Activated CD8-positive, alpha-beta memory T cell treated with anti-CD3 and anti-CD28 coated beads, Interleukin-2, amount 10 ng/mL, durations not matched to agents 7 days and 5 days (primary cell): ENCODE results near the gene DENND10. TPM values are rescaled to one million over a fixed set of nuclear protein-coding genes. Genes with fewer than 3 reads are reported as not detected.
A peak's percentile ranks its signal among the peaks of the same experiment; 100 is the strongest.
"Not testable (repeated sequence)": the region's sequence is repeated elsewhere in the genome, so short reads cannot be mapped to it uniquely, and the experiment has no call there.

Experiments
- ATAC-seq: fragments of 150-1000 bp; cut with Tn5 transposase; one replicate; pipeline ENCODE4 v1.10.0; 2021; ENCODE audit warnings: moderate library complexity
- CTCF ChIA-PET: fragments of 350-600 bp; sonication (Branson Sonifier 250); formaldehyde crosslinking; loops from one replicate; lab custom pipeline; 2021; ENCODE audit warnings: antibody characterized with exemption; lab: Charles Lee
- DNase-seq: peaks from one replicate; pipeline ENCODE4 v3.0.0-alpha.2; 2020
- H3K27ac Mint-ChIP-seq: one replicate; pipeline ENCODE4 v1.8.0; 2021; ENCODE audit warnings: mild to moderate bottlenecking, mixed read lengths
- H3K27me3 Mint-ChIP-seq: one replicate; pipeline ENCODE4 v1.8.0; 2021; ENCODE audit warnings: mixed read lengths
- H3K36me3 Mint-ChIP-seq: one replicate; pipeline ENCODE4 v1.8.0; 2021; ENCODE audit warnings: mild to moderate bottlenecking, mixed read lengths
- H3K4me1 Mint-ChIP-seq: one replicate; pipeline ENCODE4 v1.8.0; 2021; ENCODE audit warnings: mixed read lengths
- H3K4me3 Mint-ChIP-seq: one replicate; pipeline ENCODE4 v1.8.0; 2021; ENCODE audit warnings: mild to moderate bottlenecking, moderate library complexity, mixed read lengths
- H3K9me3 Mint-ChIP-seq: one replicate; pipeline ENCODE4 v1.8.0; 2022; ENCODE audit warnings: low read depth, mixed read lengths
- total RNA-seq, 2 experiments: library from RNA; stranded (reverse); gene quantifications; one replicate each; pipeline ENCODE4 v1.2.3, GENCODE V29; 2021

DENND10 gene
- total RNA-seq, 2 experiments from 2014 or later: 41.2 to 47.4 TPM

GRCh38 chr10:119120413-119120867 lies 16.5 kb downstream of the DENND10 start:
- ATAC-seq: peak; percentile 88
- Mint-ChIP-seq H3K36me3 (peaks cover 54% of the 10 kb centered on the region), H3K27ac (peak overlapping the region; percentile 88)

GRCh38 chr10:119120875-119121274 lies 17.0 kb downstream of the DENND10 start:
- CTCF ChIA-PET: interaction anchor here (1.0 to 2.8 kb wide), 5 partner anchors 10 to 17 kb away, joined by 3 to 9 read pairs (median 3); partner anchors contain the start of gene DENND10
- Mint-ChIP-seq H3K4me3 (no peak overlapping the region), H3K27ac (peak overlapping the region; percentile 88)

More at GRCh38 chr10:119120413-119120867, 16.5 kb downstream of the DENND10 start:
- DNase-seq: peak; percentile 57
- Mint-ChIP-seq H3K27me3 (no peaks in the 10 kb centered on the region), H3K4me3 (no peak overlapping the region), H3K9me3 (no peaks in the 10 kb centered on the region), H3K4me1 (peaks cover 26% of the 10 kb centered on the region)
- CTCF ChIA-PET: interaction anchor here (1.0 to 2.8 kb wide), 6 partner anchors 10 to 16 kb away, joined by 3 to 9 read pairs (median 4); partner anchors contain the start of gene DENND10

GRCh38 chr10:119125942-119126341 lies 22.0 kb downstream of the DENND10 start:
- no peaks in the 10 kb centered on the region for H3K27me3 Mint-ChIP-seq
- peak overlapping the region; percentile 9 for H3K27ac Mint-ChIP-seq
- ATAC-seq (no peak), DNase-seq (no peak)
- peaks cover 30% of the 10 kb centered on the region for H3K4me1 Mint-ChIP-seq
- no peaks in the 10 kb centered on the region for H3K9me3 Mint-ChIP-seq
- CTCF ChIA-PET: no interaction called here
- no peak overlapping the region for H3K4me3 Mint-ChIP-seq
- H3K36me3 Mint-ChIP-seq: peaks cover 67% of the 10 kb centered on the region

More at GRCh38 chr10:119120875-119121274, 17.0 kb downstream of the DENND10 start:
- ATAC-seq (no peak), DNase-seq (no peak)
- Mint-ChIP-seq H3K9me3 (no peaks in the 10 kb centered on the region), H3K27me3 (no peaks in the 10 kb centered on the region), H3K4me1 (peaks cover 26% of the 10 kb centered on the region), H3K36me3 (peaks cover 56% of the 10 kb centered on the region)

GRCh38 chr10:119129721-119130120 lies 25.8 kb downstream of the DENND10 start:
- DNase-seq (no peak), ATAC-seq (no peak)
- Mint-ChIP-seq H3K4me1 (peaks cover 59% of the 10 kb centered on the region), H3K4me3 (no peak overlapping the region), H3K27ac (peak overlapping the region; percentile 96), H3K9me3 (no peaks in the 10 kb centered on the region), H3K27me3 (no peaks in the 10 kb centered on the region), H3K36me3 (peaks cover 73% of the 10 kb centered on the region)
- CTCF ChIA-PET: no interaction called here

- ATAC-seq (peak; percentile 92), DNase-seq (peak; percentile 78)
- no peaks in the 10 kb centered on the region for H3K27me3 Mint-ChIP-seq
- peak overlapping the region; percentile 80 for H3K4me3 Mint-ChIP-seq
- CTCF ChIA-PET: interaction anchor here (0.5 to 2.1 kb wide), 18 partner anchors 11 to 725 kb away, joined by 3 to 9 read pairs (median 4); partner anchors contain the start of gene GRK5
- peaks cover 65% of the 10 kb centered on the region for H3K4me1 Mint-ChIP-seq
- no peaks in the 10 kb centered on the region for H3K9me3 Mint-ChIP-seq
- peaks cover 70% of the 10 kb centered on the region for H3K36me3 Mint-ChIP-seq
- H3K27ac Mint-ChIP-seq: peak overlapping the region; percentile 96
These were observed 27.8 kb downstream of the DENND10 start for GRCh38 chr10:119131512-119132240.

- H3K27me3 Mint-ChIP-seq: no peaks in the 10 kb centered on the region
- peaks cover 70% of the 10 kb centered on the region for H3K36me3 Mint-ChIP-seq
- H3K4me1 Mint-ChIP-seq: peaks cover 68% of the 10 kb centered on the region
- CTCF ChIA-PET: interaction anchor here (0.5 to 2.1 kb wide), 14 partner anchors 12 to 724 kb away, joined by 3 to 9 read pairs (median 4); partner anchors contain the start of gene GRK5
- DNase-seq (no peak), ATAC-seq (no peak)
- H3K27ac Mint-ChIP-seq: peak overlapping the region; percentile 96
- no peaks in the 10 kb centered on the region for H3K9me3 Mint-ChIP-seq
- H3K4me3 Mint-ChIP-seq: peak overlapping the region; percentile 80
These were observed 28.8 kb downstream of the DENND10 start for GRCh38 chr10:119132521-119133345.

GRCh38 chr10:119133949-119134348 lies 30.0 kb downstream of the DENND10 start:
- ATAC-seq: no peak
- Mint-ChIP-seq H3K4me1 (peaks cover 70% of the 10 kb centered on the region), H3K36me3 (peaks cover 62% of the 10 kb centered on the region), H3K9me3 (no peaks in the 10 kb centered on the region), H3K27ac (peak overlapping the region; percentile 96), H3K4me3 (peak overlapping the region; percentile 3), H3K27me3 (no peaks in the 10 kb centered on the region)
- DNase-seq: peak; percentile 72
- CTCF ChIA-PET: interaction anchor here (0.6 kb wide), 1 partner anchor 591 kb away, joined by 3 read pairs; no protein-coding TSS in a partner anchor

GRCh38 chr10:119135513-119135881 lies 31.6 kb downstream of the DENND10 start:
- peaks cover 58% of the 10 kb centered on the region for H3K4me1 Mint-ChIP-seq
- DNase-seq: peak; percentile 49
- H3K4me3 Mint-ChIP-seq: peak overlapping the region; percentile 9
- H3K9me3 Mint-ChIP-seq: no peaks in the 10 kb centered on the region
- CTCF ChIA-PET: interaction anchor here (1.2 to 1.6 kb wide), 3 partner anchors 14 to 30 kb away, joined by 3 to 6 read pairs (median 3); partner anchors contain the start of gene SFXN4
- peaks cover 56% of the 10 kb centered on the region for H3K36me3 Mint-ChIP-seq
- H3K27ac Mint-ChIP-seq: peak overlapping the region; percentile 79
- no peak for ATAC-seq
- no peaks in the 10 kb centered on the region for H3K27me3 Mint-ChIP-seq

GRCh38 chr10:119136084-119136483 lies 32.2 kb downstream of the DENND10 start:
- CTCF ChIA-PET: interaction anchor here (1.2 to 1.6 kb wide), 3 partner anchors 15 to 29 kb away, joined by 3 to 6 read pairs (median 3); partner anchors contain the start of gene SFXN4

GRCh38 chr10:119137878-119138277 lies 34.0 kb downstream of the DENND10 start:
- not testable (repeated sequence) for DNase-seq, H3K27me3 Mint-ChIP-seq, ATAC-seq, H3K9me3 Mint-ChIP-seq, H3K27ac Mint-ChIP-seq, H3K4me3 Mint-ChIP-seq
- CTCF ChIA-PET: interaction anchor here (1.1 to 2.6 kb wide), 3 partner anchors 12 to 307 kb away, joined by 5 to 9 read pairs (median 9); no protein-coding TSS in a partner anchor
- peaks cover 42% of the 10 kb centered on the region for H3K36me3 Mint-ChIP-seq
- peaks cover 35% of the 10 kb centered on the region for H3K4me1 Mint-ChIP-seq

More at GRCh38 chr10:119136084-119136483, 32.2 kb downstream of the DENND10 start:
- H3K27me3 Mint-ChIP-seq: no peaks in the 10 kb centered on the region
- DNase-seq (no peak), ATAC-seq (no peak)
- H3K27ac Mint-ChIP-seq: peak overlapping the region; percentile 18
- H3K4me1 Mint-ChIP-seq: peaks cover 52% of the 10 kb centered on the region
- H3K9me3 Mint-ChIP-seq: no peaks in the 10 kb centered on the region
- no peak overlapping the region for H3K4me3 Mint-ChIP-seq
- peaks cover 53% of the 10 kb centered on the region for H3K36me3 Mint-ChIP-seq

GRCh38 chr10:119138346-119139306 lies 34.7 kb downstream of the DENND10 start:
- ATAC-seq (no peak), DNase-seq (no peak)
- Mint-ChIP-seq H3K27ac (peak overlapping the region; percentile 57), H3K4me3 (no peak overlapping the region), H3K9me3 (no peaks in the 10 kb centered on the region), H3K27me3 (no peaks in the 10 kb centered on the region), H3K4me1 (peaks cover 28% of the 10 kb centered on the region), H3K36me3 (peaks cover 38% of the 10 kb centered on the region)
- CTCF ChIA-PET: interaction anchor here (1.1 to 2.6 kb wide), 3 partner anchors 11 to 307 kb away, joined by 5 to 9 read pairs (median 9); no protein-coding TSS in a partner anchor
